ENCODE results near the gene CLNK.

CLNK gene

GRCh38 chr4:10502717-10503116, 181.9 kb downstream of the CLNK start:
- no peak overlapping the region for H3K4me3 ChIP-seq
- no peaks in the 10 kb centered on the region for H3K9me3 ChIP-seq
- H3K27me3 ChIP-seq (ENCODE audit: low read depth) = no peaks in the 10 kb centered on the region
- DNase-seq (ENCODE audit: low spot score in 2 of 2) = no peak
- in situ Hi-C loops (cut with MboI; ENCODE audit: low sequenced_read_pairs) = no loop called here
- H3K36me3 ChIP-seq (replicated peaks) = no peaks in the 10 kb centered on the region
- no peaks in the 10 kb centered on the region for H3K4me1 ChIP-seq

- in situ Hi-C loops (cut with MboI; ENCODE audit: low sequenced_read_pairs) = no loop called here
- Histone ChIP-seq H3K4me3 (no peak overlapping the region), H3K27me3 (ENCODE audit: low read depth) (no peaks in the 10 kb centered on the region), H3K36me3 (replicated peaks) (no peaks in the 10 kb centered on the region), H3K4me1 (no peaks in the 10 kb centered on the region), H3K9me3 (no peaks in the 10 kb centered on the region)
- DNase-seq (ENCODE audit: low spot score in 2 of 2) = no peak
These were observed 183.8 kb downstream of the CLNK start for GRCh38 chr4:10500776-10501175.

- Histone ChIP-seq H3K36me3 (replicated peaks) (no peaks in the 10 kb centered on the region), H3K4me1 (no peaks in the 10 kb centered on the region), H3K4me3 (no peak overlapping the region), H3K27me3 (ENCODE audit: low read depth) (no peaks in the 10 kb centered on the region), H3K9me3 (no peaks in the 10 kb centered on the region; the same call in 1 of the 2 replicates)
- in situ Hi-C loops (cut with MboI; ENCODE audit: low sequenced_read_pairs) = no loop called here
- no peak for DNase-seq (ENCODE audit: low spot score in 2 of 2)
These were observed 188.4 kb downstream of the CLNK start for GRCh38 chr4:10496200-10496599.

- no peak for DNase-seq (ENCODE audit: low spot score in 2 of 2)
- in situ Hi-C loops (cut with MboI; ENCODE audit: low sequenced_read_pairs) = no loop called here
- Histone ChIP-seq H3K4me3 (no peak overlapping the region), H3K4me1 (no peaks in the 10 kb centered on the region), H3K36me3 (replicated peaks) (no peaks in the 10 kb centered on the region), H3K27me3 (ENCODE audit: low read depth) (no peaks in the 10 kb centered on the region), H3K9me3 (no peaks in the 10 kb centered on the region; the same call in 1 of the 2 replicates)
These were observed 188.9 kb downstream of the CLNK start for GRCh38 chr4:10495651-10496050.

DNA sequence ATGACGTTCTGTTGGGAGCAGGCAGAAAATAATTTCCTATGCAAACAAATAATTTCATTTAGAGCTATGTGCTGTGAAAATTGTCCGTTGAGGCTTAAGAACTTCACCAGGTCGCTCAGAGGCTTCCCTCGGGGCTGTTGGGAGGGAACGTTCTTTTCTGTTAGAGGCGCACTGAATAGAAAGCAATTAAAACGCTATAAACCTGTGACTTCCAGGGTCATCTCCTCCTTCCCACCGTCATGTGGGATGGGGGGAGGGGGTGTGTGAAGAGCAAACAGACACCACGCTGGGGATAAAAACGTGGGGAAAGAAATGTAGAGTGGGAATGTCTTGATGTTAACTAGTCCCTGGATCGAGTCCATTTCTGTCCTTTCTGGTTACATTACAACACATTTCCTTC, 192.1 kb downstream of the CLNK start:
- no peaks in the 10 kb centered on the region; the same call in 1 of the 2 replicates for H3K27me3 ChIP-seq (ENCODE audit: low read depth)
- H3K36me3 ChIP-seq (replicated peaks) = no peaks in the 10 kb centered on the region
- H3K4me1 ChIP-seq = no peaks in the 10 kb centered on the region
- in situ Hi-C loops (cut with MboI; ENCODE audit: low sequenced_read_pairs) = no loop called here
- no peaks in the 10 kb centered on the region; the same call in 1 of the 2 replicates for H3K9me3 ChIP-seq
- no peak overlapping the region for H3K4me3 ChIP-seq
- DNase-seq (ENCODE audit: low spot score in 2 of 2) = no peak

- in situ Hi-C loops (cut with MboI; ENCODE audit: low sequenced_read_pairs) = no loop called here
- H3K4me3 ChIP-seq = no peak overlapping the region
- H3K4me1 ChIP-seq = no peaks in the 10 kb centered on the region
- H3K36me3 ChIP-seq (replicated peaks) = no peaks in the 10 kb centered on the region
- no peaks in the 10 kb centered on the region; the same call in 1 of the 2 replicates for H3K9me3 ChIP-seq
- no peaks in the 10 kb centered on the region; the same call in 1 of the 2 replicates for H3K27me3 ChIP-seq (ENCODE audit: low read depth)
- no peak for DNase-seq (ENCODE audit: low spot score in 2 of 2)
These were observed 193.2 kb downstream of the CLNK start for GRCh38 chr4:10491401-10491800.

- no peaks in the 10 kb centered on the region; the same call in 1 of the 2 replicates for H3K27me3 ChIP-seq (ENCODE audit: low read depth)
- DNase-seq (ENCODE audit: low spot score in 2 of 2) = no peak
These were observed 193.6 kb downstream of the CLNK start for GRCh38 chr4:10490996-10491395.

GRCh38 chr4:10482913-10483312, 201.7 kb downstream of the CLNK start:
- in situ Hi-C loops (cut with MboI; ENCODE audit: low sequenced_read_pairs) = no loop called here
- H3K27me3 ChIP-seq (ENCODE audit: low read depth) = no peaks in the 10 kb centered on the region
- H3K9me3 ChIP-seq = no peaks in the 10 kb centered on the region
- no peaks in the 10 kb centered on the region for H3K36me3 ChIP-seq (replicated peaks)
- DNase-seq (ENCODE audit: low spot score in 2 of 2) = no peak
- no peaks in the 10 kb centered on the region for H3K4me1 ChIP-seq
- no peak overlapping the region for H3K4me3 ChIP-seq

More at GRCh38 chr4:10490996-10491395, 193.6 kb downstream of the CLNK start:
- Histone ChIP-seq H3K4me3 (no peak overlapping the region), H3K36me3 (replicated peaks) (no peaks in the 10 kb centered on the region), H3K9me3 (no peaks in the 10 kb centered on the region; the same call in 1 of the 2 replicates), H3K4me1 (no peaks in the 10 kb centered on the region)
- in situ Hi-C loops (cut with MboI; ENCODE audit: low sequenced_read_pairs) = no loop called here

DNA sequence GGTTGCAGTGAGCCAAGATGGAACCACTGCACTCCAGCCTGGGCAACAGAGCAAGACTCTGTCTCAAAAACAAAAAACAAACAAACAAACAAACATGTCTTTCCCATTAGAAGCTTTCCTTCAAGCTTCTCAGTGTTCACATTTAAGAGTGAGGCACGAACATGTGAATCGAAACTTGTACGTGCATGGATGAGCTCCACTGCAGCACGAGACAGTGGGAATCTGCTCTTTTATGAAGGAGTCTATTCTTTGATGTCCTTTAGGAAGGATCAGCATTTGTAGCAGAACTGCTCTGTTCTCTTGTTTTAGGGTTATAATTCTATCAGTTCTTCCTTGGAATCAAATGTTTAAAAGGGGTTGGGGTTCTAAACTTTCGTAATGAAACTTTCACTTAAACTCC, 204.0 kb downstream of the CLNK start:
- in situ Hi-C loops (cut with MboI; ENCODE audit: low sequenced_read_pairs) = no loop called here
- Histone ChIP-seq H3K27me3 (ENCODE audit: low read depth) (no peaks in the 10 kb centered on the region), H3K4me3 (no peak overlapping the region), H3K9me3 (no peaks in the 10 kb centered on the region), H3K4me1 (no peaks in the 10 kb centered on the region), H3K36me3 (replicated peaks) (no peaks in the 10 kb centered on the region)
- DNase-seq (ENCODE audit: low spot score in 2 of 2) = no peak

DNA sequence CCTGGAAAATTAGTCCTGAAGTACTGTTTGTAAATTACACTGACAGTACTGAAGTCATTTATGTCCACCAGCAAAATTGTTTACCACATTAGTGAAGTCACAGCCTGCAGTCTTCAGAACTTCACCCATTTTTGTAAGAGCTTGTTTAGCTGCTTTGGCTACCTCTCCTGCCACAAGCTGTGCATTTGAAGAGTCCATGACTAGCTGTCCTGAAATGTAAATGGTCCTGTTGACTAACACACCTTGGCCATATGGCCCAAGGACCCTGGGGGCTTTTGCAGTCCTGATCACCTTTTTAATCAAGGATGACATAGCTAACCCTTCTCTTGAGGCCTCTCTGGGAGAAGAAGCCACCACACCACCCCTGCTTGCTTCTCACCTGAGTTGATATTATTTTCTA, 205.9 kb downstream of the CLNK start:
- DNase-seq (ENCODE audit: low spot score in 2 of 2) = no peak
- no peaks in the 10 kb centered on the region for H3K36me3 ChIP-seq (replicated peaks)
- no peak overlapping the region for H3K4me3 ChIP-seq
- no peaks in the 10 kb centered on the region for H3K4me1 ChIP-seq
- H3K27me3 ChIP-seq (ENCODE audit: low read depth) = no peaks in the 10 kb centered on the region
- in situ Hi-C loops (cut with MboI; ENCODE audit: low sequenced_read_pairs) = no loop called here
- no peaks in the 10 kb centered on the region for H3K9me3 ChIP-seq

DNA sequence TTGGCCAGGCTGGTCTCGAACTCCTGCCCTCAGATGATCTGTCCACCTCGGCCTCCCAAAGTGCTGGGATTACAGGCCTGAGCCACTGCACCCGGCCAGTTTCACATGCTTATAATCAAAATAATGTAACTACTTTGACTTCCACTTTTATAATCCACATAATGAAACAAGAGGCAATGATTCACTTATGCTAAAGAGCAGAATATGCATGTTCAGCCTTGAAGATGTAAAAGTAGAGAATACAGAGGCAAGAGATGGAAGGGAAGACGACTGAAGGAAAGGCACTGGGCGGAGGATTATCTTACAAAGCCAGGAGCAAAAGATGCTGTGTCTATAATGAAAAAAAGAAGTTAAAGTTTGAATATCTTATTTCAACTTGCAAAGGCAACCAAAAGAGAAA, 214.1 kb downstream of the CLNK start:
- in situ Hi-C loops (cut with MboI; ENCODE audit: low sequenced_read_pairs) = no loop called here

GRCh38 chr4:10466161-10466560, 218.4 kb downstream of the CLNK start:
- Histone ChIP-seq H3K9me3 (no peaks in the 10 kb centered on the region), H3K27me3 (ENCODE audit: low read depth) (no peaks in the 10 kb centered on the region), H3K36me3 (replicated peaks) (no peaks in the 10 kb centered on the region), H3K4me3 (no peak overlapping the region), H3K4me1 (no peaks in the 10 kb centered on the region)
- in situ Hi-C loops (cut with MboI; ENCODE audit: low sequenced_read_pairs) = no loop called here
- no peak for DNase-seq (ENCODE audit: low spot score in 2 of 2)

More for the DNA sequence above, 214.1 kb downstream of the CLNK start:
- Histone ChIP-seq H3K36me3 (replicated peaks) (no peaks in the 10 kb centered on the region), H3K9me3 (no peaks in the 10 kb centered on the region), H3K4me1 (no peaks in the 10 kb centered on the region), H3K4me3 (no peak overlapping the region), H3K27me3 (ENCODE audit: low read depth) (no peaks in the 10 kb centered on the region)
- no peak for DNase-seq (ENCODE audit: low spot score in 2 of 2)

GRCh38 chr4:10462876-10463275, 221.7 kb downstream of the CLNK start:
- in situ Hi-C loops (cut with MboI; ENCODE audit: low sequenced_read_pairs) = no loop called here
- H3K27me3 ChIP-seq (ENCODE audit: low read depth) = no peaks in the 10 kb centered on the region
- H3K9me3 ChIP-seq = no peaks in the 10 kb centered on the region
- no peak overlapping the region for H3K4me3 ChIP-seq
- H3K4me1 ChIP-seq = no peaks in the 10 kb centered on the region
- no peak for DNase-seq (ENCODE audit: low spot score in 2 of 2)
- no peaks in the 10 kb centered on the region for H3K36me3 ChIP-seq (replicated peaks)

- no peak overlapping the region for H3K4me3 ChIP-seq
- H3K4me1 ChIP-seq = no peaks in the 10 kb centered on the region
- H3K27me3 ChIP-seq (ENCODE audit: low read depth) = no peaks in the 10 kb centered on the region
- in situ Hi-C loops (cut with MboI; ENCODE audit: low sequenced_read_pairs) = no loop called here
- DNase-seq (ENCODE audit: low spot score in 2 of 2) = no peak
- H3K36me3 ChIP-seq (replicated peaks) = no peaks in the 10 kb centered on the region
- no peaks in the 10 kb centered on the region for H3K9me3 ChIP-seq
These were observed 222.6 kb downstream of the CLNK start for GRCh38 chr4:10461850-10462400.
